Measurements from ENCODE around the gene TEAD1. TPM values are rescaled to one million over a fixed set of nuclear protein-coding genes. Genes with fewer than 3 reads are reported as not detected.
A peak's percentile ranks its signal among the peaks of the same experiment; 100 is the strongest.

Gene TEAD1
- total RNA-seq, 1 donor from 2014 or later: 20.0 TPM

GRCh38 chr11:12930850-12931249 lies 256.6 kb downstream of the TEAD1 start:
- DNase-seq (ENCODE audit: low read depth, low spot score): no peak

GRCh38 chr11:12932485-12932884 lies 258.3 kb downstream of the TEAD1 start:
- DNase-seq (ENCODE audit: low read depth, low spot score): no peak

- DNase-seq (ENCODE audit: low read depth, low spot score): no peak
Measured at GRCh38 chr11:12936200-12936599, 262.0 kb downstream of the TEAD1 start.

- no peak for DNase-seq (ENCODE audit: low read depth, low spot score)
Measured at GRCh38 chr11:12938590-12939247, 264.5 kb downstream of the TEAD1 start.

- DNase-seq (ENCODE audit: low read depth, low spot score): no peak
Measured at GRCh38 chr11:12941671-12942070, 267.4 kb downstream of the TEAD1 start.

GRCh38 chr11:12942157-12942556 lies 267.9 kb downstream of the TEAD1 start:
- no peak for DNase-seq (ENCODE audit: low read depth, low spot score)

- no peak for DNase-seq (ENCODE audit: low read depth, low spot score)
Measured at GRCh38 chr11:12943311-12943710, 269.1 kb downstream of the TEAD1 start.

GRCh38 chr11:12944889-12945288 lies 270.7 kb downstream of the TEAD1 start:
- DNase-seq (ENCODE audit: low read depth, low spot score): no peak

GRCh38 chr11:12949453-12949852 lies 275.2 kb downstream of the TEAD1 start:
- no peak for DNase-seq (ENCODE audit: low read depth, low spot score)

- no peak for DNase-seq (ENCODE audit: low read depth, low spot score)
Measured at GRCh38 chr11:12950670-12951069, 276.4 kb downstream of the TEAD1 start.

- DNase-seq (ENCODE audit: low read depth, low spot score): no peak
Measured at GRCh38 chr11:12951376-12951775, 277.2 kb downstream of the TEAD1 start.

GRCh38 chr11:12952094-12952493 lies 277.9 kb downstream of the TEAD1 start:
- no peak for DNase-seq (ENCODE audit: low read depth, low spot score)

GRCh38 chr11:12958986-12959385 lies 284.8 kb downstream of the TEAD1 start:
- DNase-seq (ENCODE audit: low read depth, low spot score): no peak

- no peak for DNase-seq (ENCODE audit: low read depth, low spot score)
Measured at GRCh38 chr11:12961615-12962014, 287.4 kb downstream of the TEAD1 start.

GRCh38 chr11:12962306-12962705 lies 288.1 kb downstream of the TEAD1 start:
- no peak for DNase-seq (ENCODE audit: low read depth, low spot score)

GRCh38 chr11:12963051-12963450 lies 288.8 kb downstream of the TEAD1 start:
- no peak for DNase-seq (ENCODE audit: low read depth, low spot score)

GRCh38 chr11:12963792-12964536 lies 289.7 kb downstream of the TEAD1 start:
- DNase-seq (ENCODE audit: low read depth, low spot score): peak; percentile 5

- DNase-seq (ENCODE audit: low read depth, low spot score): no peak
Measured at GRCh38 chr11:12964650-12965049, 290.4 kb downstream of the TEAD1 start.

- no peak for DNase-seq (ENCODE audit: low read depth, low spot score)
Measured at GRCh38 chr11:12966002-12966401, 291.8 kb downstream of the TEAD1 start.

GRCh38 chr11:12968101-12968500 lies 293.9 kb downstream of the TEAD1 start:
- no peak for DNase-seq (ENCODE audit: low read depth, low spot score)

- DNase-seq (ENCODE audit: low read depth, low spot score): no peak
Measured at GRCh38 chr11:12968826-12969225, 294.6 kb downstream of the TEAD1 start.

GRCh38 chr11:12971955-12972354 lies 297.7 kb downstream of the TEAD1 start:
- no peak for DNase-seq (ENCODE audit: low read depth, low spot score)

GRCh38 chr11:12973528-12974181 lies 299.4 kb downstream of the TEAD1 start:
- no peak for DNase-seq (ENCODE audit: low read depth, low spot score)
